CD14-positive monocyte (primary cell): Measurements from ENCODE around the gene THBS3. TPM values are rescaled to one million over a fixed set of nuclear protein-coding genes. Genes with fewer than 3 reads are reported as not detected.

Experiments used
- DNase-seq, 3 donors: peaks; one replicate each; pipeline ENCODE4 v3.0.0-alpha.2; 2011 to 2022
- H2AFZ ChIP-seq: 2 replicates; pipeline ENCODE4 v1.6.0; 2012; ENCODE audit warnings: mild to moderate bottlenecking, low read depth, low read length, inconsistent platforms; ENCODE audit not compliant: insufficient read depth, poor library complexity, severe bottlenecking
- H3K27ac ChIP-seq, 2 donors: 1 replicate in 1 of 2; 2 replicates in 1 of 2; pipeline ENCODE4 v1.5.1; 2012 to 2013; ENCODE audit warnings: low read length in 2 of 2, control low read depth in 1 of 2, inconsistent platforms in 1 of 2, low read depth in 1 of 2, mild to moderate bottlenecking in 1 of 2
- H3K27me3 ChIP-seq, 2 donors: one replicate each; pipeline versions ENCODE4 v1.6.0 to v1.6.1; 2011 to 2013; ENCODE audit warnings: low read length in 2 of 2; ENCODE audit not compliant: control insufficient read depth in 2 of 2, insufficient read depth in 2 of 2
- H3K36me3 ChIP-seq, 2 donors: replicated peaks in 1 of 2; 1 replicate in 1 of 2; 2 replicates in 1 of 2; pipeline versions ENCODE4 v1.5.1 to v1.6.1; 2012 to 2013; ENCODE audit warnings: low read length in 2 of 2, control low read depth in 1 of 2, inconsistent platforms in 1 of 2, mild to moderate bottlenecking in 1 of 2; ENCODE audit not compliant: insufficient read depth in 2 of 2, control insufficient read depth in 1 of 2
- H3K4me1 ChIP-seq, 2 donors: 1 replicate in 1 of 2; 2 replicates in 1 of 2; pipeline versions ENCODE4 v1.5.1 to v1.6.1; 2012 to 2013; ENCODE audit warnings: low read length in 2 of 2, control low read depth in 1 of 2, inconsistent platforms in 1 of 2, mild to moderate bottlenecking in 1 of 2, moderate library complexity in 1 of 2; ENCODE audit not compliant: insufficient read depth in 2 of 2, control insufficient read depth in 1 of 2
- H3K4me2 ChIP-seq: replicated peaks from 2 replicates; pipeline ENCODE3; 2012; ENCODE audit warnings: low read length, moderate library complexity, mild to moderate bottlenecking; ENCODE audit not compliant: poor library complexity, severe bottlenecking; ENCODE audit errors: extremely low read depth
- H3K4me3 ChIP-seq, 3 experiments: fragments of 200-600 bp in 1 of 3; sonication (generic) in 1 of 3; replicated peaks in 1 of 3; 1 replicate in 2 of 3; 2 replicates in 1 of 3; pipeline ENCODE4 v1.5.1; 2011 to 2013; ENCODE audit warnings: low read length in 3 of 3, mild to moderate bottlenecking in 3 of 3, control low read depth in 2 of 3, low read depth in 2 of 3, inconsistent platforms in 1 of 3, moderate library complexity in 1 of 3
- H3K79me2 ChIP-seq: 2 replicates; pipeline ENCODE4 v1.6.0; 2012; ENCODE audit warnings: mild to moderate bottlenecking, control low read depth, inconsistent platforms, low read length, moderate library complexity; ENCODE audit not compliant: insufficient read depth
- H3K9ac ChIP-seq: 2 replicates; pipeline ENCODE4 v1.6.0; 2017; ENCODE audit warnings: low read length, mild to moderate bottlenecking; ENCODE audit not compliant: insufficient read depth, poor library complexity, severe bottlenecking
- H3K9me3 ChIP-seq, 2 donors: replicated peaks in 1 of 2; 1 replicate in 1 of 2; 2 replicates in 1 of 2; pipeline versions ENCODE4 v1.5.1 to v1.6.1; 2012 to 2013; ENCODE audit warnings: low read length in 2 of 2, control low read depth in 1 of 2; ENCODE audit not compliant: control insufficient read depth in 1 of 2, insufficient read depth in 1 of 2
- H4K20me1 ChIP-seq: 2 replicates; pipeline ENCODE4 v1.6.0; 2012; ENCODE audit warnings: mild to moderate bottlenecking, low read length, control low read depth, moderate library complexity; ENCODE audit not compliant: insufficient read depth
- H3K27ac Mint-ChIP-seq, 7 donors: one replicate each; pipeline ENCODE4 v1.8.0; 2020; ENCODE audit warnings: mild to moderate bottlenecking in 7 of 7, mixed read lengths in 7 of 7, moderate library complexity in 6 of 7, inconsistent platforms in 2 of 7
- H3K27me3 Mint-ChIP-seq, 3 donors: one replicate each; pipeline ENCODE4 v1.8.0; 2021 to 2022; ENCODE audit warnings: low read depth in 3 of 3, mild to moderate bottlenecking in 3 of 3, mixed read lengths in 3 of 3, moderate library complexity in 3 of 3, inconsistent platforms in 1 of 3
- H3K36me3 Mint-ChIP-seq, 2 donors: one replicate each; pipeline ENCODE4 v1.8.0; 2020; ENCODE audit warnings: mixed read lengths in 2 of 2, inconsistent platforms in 1 of 2, mild to moderate bottlenecking in 1 of 2
- H3K4me1 Mint-ChIP-seq: one replicate; pipeline ENCODE4 v1.8.0; 2020; ENCODE audit warnings: mild to moderate bottlenecking, mixed read lengths
- H3K4me3 Mint-ChIP-seq, 2 donors: one replicate each; pipeline ENCODE4 v1.8.0; 2020; ENCODE audit warnings: mild to moderate bottlenecking in 2 of 2, mixed read lengths in 2 of 2, moderate library complexity in 1 of 2
- H3K9me3 Mint-ChIP-seq, 7 donors: one replicate each; pipeline ENCODE4 v1.8.0; 2020 to 2022; ENCODE audit warnings: mixed read lengths in 7 of 7, mild to moderate bottlenecking in 6 of 7, moderate library complexity in 6 of 7, inconsistent platforms in 2 of 7
- WGBS: methylation state at CpG from one replicate; pipeline ENCODE4 v1.1.5; 2013; ENCODE audit warnings: missing lambda C conversion rate; ENCODE audit not compliant: insufficient coverage; 5-methylcytosine and 5-hydroxymethylcytosine counted together
- intact Hi-C, 2 donors: fragments of 100-400 bp; cut with micrococcal nuclease; formaldehyde crosslinking; loops; one replicate each; pipeline versions ENCODE4 v1.15.0 to v1.15.1; 2023
- polyA plus RNA-seq, 3 donors: library from polyadenylated mRNA; depleted of rRNA in 1 of 3; unstranded in 2 of 3; stranded (reverse) in 1 of 3; fragments of 300-500 nt in 2 of 3; fragments of >200 nt in 1 of 3; fragmentation: Illumina TruSeq in 2 of 3; gene quantifications; 1 replicate in 2 of 3; 2 replicates in 1 of 3; pipeline ENCODE4 v1.2.3, GENCODE V29; 2012 to 2021
- TF ChIP-seq, protein P1 (sequence below): fragments of 200-600 bp; IDR thresholded peaks from one replicate; pipeline ENCODE4 v1.8.0; 2022; ENCODE audit warnings: antibody characterized with exemption, mild to moderate bottlenecking

Gene THBS3
- polyA plus RNA-seq, 3 donors: 3.2 to 50.7 (median 5.3) TPM

DNA sequence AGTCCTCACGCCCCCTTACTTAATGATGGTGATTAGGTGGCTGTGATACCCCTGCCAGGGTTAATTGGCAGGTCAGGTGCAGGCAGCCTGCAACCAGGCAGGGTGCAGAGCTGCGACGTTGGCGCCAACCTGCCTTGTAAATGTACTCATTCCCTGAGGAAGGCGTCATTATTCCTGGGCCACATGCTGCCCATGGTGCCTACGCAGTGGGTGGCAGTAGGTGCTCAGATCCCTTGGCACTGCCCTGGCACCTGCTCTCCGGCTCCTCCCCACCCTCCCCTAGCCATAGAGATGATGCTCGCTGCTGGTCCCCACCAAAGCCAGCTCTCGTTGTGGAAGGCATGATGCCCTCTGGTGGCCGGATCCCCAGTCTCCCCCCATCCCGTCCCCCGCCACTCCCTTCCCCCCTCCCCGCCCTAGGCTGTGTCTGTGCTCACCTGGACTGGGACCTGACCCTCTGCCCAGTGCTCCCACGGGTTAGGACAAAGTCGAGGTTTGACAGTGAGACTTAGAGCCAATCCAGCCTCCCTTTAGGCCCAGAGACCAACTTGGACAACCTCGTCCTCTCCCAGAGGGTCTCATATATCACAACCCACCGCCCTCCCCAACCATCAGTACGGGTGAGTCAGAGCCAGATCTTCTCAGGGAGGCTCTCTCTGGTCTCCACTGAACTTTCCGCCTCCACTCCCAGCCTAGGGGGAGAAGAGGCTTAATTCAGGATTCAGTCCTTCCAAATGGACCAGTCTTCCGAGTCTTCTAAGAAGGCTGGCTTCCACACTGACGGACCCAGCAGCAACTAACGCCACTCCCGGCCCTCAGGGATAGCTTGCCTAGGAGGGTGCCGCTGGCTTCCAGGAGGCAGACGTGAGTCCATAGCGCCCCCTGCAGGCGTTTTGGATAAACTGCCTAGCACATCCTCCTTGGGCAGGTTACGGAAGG lies 40.3 kb downstream of the THBS3 start:
- peak overlapping the region; percentile 24 for H3K4me2 ChIP-seq
- H3K27me3 Mint-ChIP-seq: peaks cover 16 to 23% (median 22%) of the 10 kb centered on the region in 3 donors
- H3K4me3 Mint-ChIP-seq: peak overlapping the region in 1 of 2 donors; percentile 62
- no peak overlapping the region for H3K27ac ChIP-seq
- peak overlapping the region in 2 of 7 donors; percentile 40 to 80 for H3K27ac Mint-ChIP-seq
- no peak overlapping the region for H3K9ac ChIP-seq
- H3K79me2 ChIP-seq: peaks cover 13% of the 10 kb centered on the region
- intact Hi-C loops: loop anchor here (1.0 to 5.0 kb wide), 3 partner anchors 40 to 76 kb away; partner anchors contain the start of gene EFNA1 (in 1 of the 2)
- H3K36me3 Mint-ChIP-seq: peaks cover 19 to 30% of the 10 kb centered on the region in 2 donors
- peaks cover 0 to 11% (median 6%) of the 10 kb centered on the region in 7 donors for H3K9me3 Mint-ChIP-seq
- peaks cover 22% of the 10 kb centered on the region in 2 donors for H3K4me1 ChIP-seq
- H3K9me3 ChIP-seq: no peaks in the 10 kb centered on the region
- peaks cover 0 to 15% of the 10 kb centered on the region in 2 donors for H3K27me3 ChIP-seq
- peak overlapping the region; percentile 70 for H2AFZ ChIP-seq
- no peaks in the 10 kb centered on the region for H4K20me1 ChIP-seq
- DNase-seq: peak; percentile 80 to 85 (median 84)
- H3K36me3 ChIP-seq: peaks cover 14 to 19% of the 10 kb centered on the region in 2 donors
- TF ChIP-seq, protein P1, sequence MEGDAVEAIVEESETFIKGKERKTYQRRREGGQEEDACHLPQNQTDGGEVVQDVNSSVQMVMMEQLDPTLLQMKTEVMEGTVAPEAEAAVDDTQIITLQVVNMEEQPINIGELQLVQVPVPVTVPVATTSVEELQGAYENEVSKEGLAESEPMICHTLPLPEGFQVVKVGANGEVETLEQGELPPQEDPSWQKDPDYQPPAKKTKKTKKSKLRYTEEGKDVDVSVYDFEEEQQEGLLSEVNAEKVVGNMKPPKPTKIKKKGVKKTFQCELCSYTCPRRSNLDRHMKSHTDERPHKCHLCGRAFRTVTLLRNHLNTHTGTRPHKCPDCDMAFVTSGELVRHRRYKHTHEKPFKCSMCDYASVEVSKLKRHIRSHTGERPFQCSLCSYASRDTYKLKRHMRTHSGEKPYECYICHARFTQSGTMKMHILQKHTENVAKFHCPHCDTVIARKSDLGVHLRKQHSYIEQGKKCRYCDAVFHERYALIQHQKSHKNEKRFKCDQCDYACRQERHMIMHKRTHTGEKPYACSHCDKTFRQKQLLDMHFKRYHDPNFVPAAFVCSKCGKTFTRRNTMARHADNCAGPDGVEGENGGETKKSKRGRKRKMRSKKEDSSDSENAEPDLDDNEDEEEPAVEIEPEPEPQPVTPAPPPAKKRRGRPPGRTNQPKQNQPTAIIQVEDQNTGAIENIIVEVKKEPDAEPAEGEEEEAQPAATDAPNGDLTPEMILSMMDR: peak; percentile 88
- H3K4me3 ChIP-seq: no peak overlapping the region
- WGBS: 0% methylated on average over 17 of the region's 28 CpGs
- peaks cover 24% of the 10 kb centered on the region for H3K4me1 Mint-ChIP-seq

DNA sequence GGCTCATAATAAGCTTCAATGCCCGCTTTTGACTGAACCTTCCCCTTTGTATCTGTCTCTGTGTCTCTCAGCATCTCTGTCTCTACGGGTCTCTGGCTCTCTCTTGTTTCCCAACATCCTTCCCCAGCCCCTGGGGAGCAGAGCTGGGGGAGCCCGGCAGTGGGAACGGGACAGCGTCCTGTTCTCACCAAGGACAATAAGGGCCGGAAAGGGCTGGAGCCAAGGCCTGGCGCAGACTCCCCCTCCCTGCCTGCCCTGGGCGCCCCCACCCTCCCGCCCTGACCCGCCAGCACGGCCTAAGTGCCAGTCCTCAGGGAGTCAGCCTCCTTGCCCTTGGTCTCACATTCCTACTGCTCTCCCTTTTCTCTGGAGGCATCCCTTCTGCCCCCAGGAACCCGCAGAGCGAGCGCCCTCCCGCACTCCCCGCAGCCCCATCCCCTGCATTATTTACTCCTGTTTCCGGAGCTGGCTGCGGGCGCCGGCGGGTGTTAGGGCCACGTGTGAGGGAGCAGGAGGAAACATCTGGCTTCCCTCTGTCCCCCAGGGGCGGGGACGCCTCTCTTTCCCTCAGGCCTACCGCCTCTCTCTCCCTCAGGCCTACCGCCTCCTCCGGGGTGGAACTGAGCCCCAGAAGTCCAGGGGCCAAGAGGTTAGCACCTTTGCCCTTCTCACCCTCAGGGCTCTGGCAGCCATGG lies 41.1 kb downstream of the THBS3 start:
- Histone ChIP-seq H3K27ac (no peak overlapping the region), H3K4me2 (peak overlapping the region; percentile 24), H3K9ac (no peak overlapping the region), H3K27me3 (peaks cover 0 to 15% of the 10 kb centered on the region in 2 donors), H4K20me1 (no peaks in the 10 kb centered on the region), H3K4me1 (peaks cover 14 to 17% of the 10 kb centered on the region in 2 donors), H3K4me3 (no peak overlapping the region), H2AFZ (peak overlapping the region; percentile 70), H3K36me3 (peaks cover 14 to 19% of the 10 kb centered on the region in 2 donors), H3K79me2 (peaks cover 5% of the 10 kb centered on the region), H3K9me3 (no peaks in the 10 kb centered on the region)
- Mint-ChIP-seq H3K4me3 (peak overlapping the region in 1 of 2 donors; percentile 62), H3K36me3 (peaks cover 19 to 29% of the 10 kb centered on the region in 2 donors), H3K9me3 (peaks cover 0 to 11% (median 6%) of the 10 kb centered on the region in 7 donors), H3K27ac (no peak overlapping the region), H3K27me3 (peaks cover 16 to 23% (median 22%) of the 10 kb centered on the region in 3 donors), H3K4me1 (peaks cover 19% of the 10 kb centered on the region)
- peak in 1 of 3 donors; percentile 10 for DNase-seq
- intact Hi-C loops: loop anchor here (1.0 to 5.0 kb wide), 3 partner anchors 39 to 75 kb away; partner anchors contain the start of gene EFNA1 (in 1 of the 2)
- WGBS: 0% methylated on average over 16 of the region's 27 CpGs
- TF ChIP-seq, protein P1: no peak
